Measurements from ENCODE around the gene CEBPE. TPM values are rescaled to one million over a fixed set of nuclear protein-coding genes. Genes with fewer than 3 reads are reported as not detected.

Gene CEBPE
- total RNA-seq, 1 experiment from 2014 or later = not detected

DNA sequence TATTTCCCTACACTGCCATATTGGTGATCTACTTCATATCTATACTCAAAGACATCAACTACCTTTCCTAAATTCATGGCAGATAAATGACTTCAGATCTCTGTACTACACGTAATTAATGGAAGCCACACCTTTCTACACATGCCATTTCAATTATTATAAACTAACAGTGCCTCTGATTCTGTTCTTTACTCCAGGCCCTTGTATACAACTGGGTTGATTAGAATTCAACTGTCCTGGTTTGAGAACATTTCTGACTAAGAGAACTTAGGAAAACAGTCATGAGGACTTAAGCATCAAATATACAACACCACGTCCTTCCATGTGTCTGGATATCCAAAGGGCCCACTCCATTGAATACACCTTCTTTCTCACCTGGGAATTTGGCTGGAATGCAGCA lies 26.0 kb downstream of the CEBPE start:
- DNase-seq (ENCODE audit: unreplicated experiment) = no peak
- H3K9me3 Mint-ChIP-seq (ENCODE audit: unreplicated experiment) = no peaks in the 10 kb centered on the region
- no peaks in the 10 kb centered on the region for H3K27me3 Mint-ChIP-seq (ENCODE audit: insufficient read depth, unreplicated experiment)
- H3K36me3 Mint-ChIP-seq (ENCODE audit: insufficient read depth, unreplicated experiment) = peaks cover 60% of the 10 kb centered on the region
- no peak overlapping the region for H3K4me3 Mint-ChIP-seq (ENCODE audit: unreplicated experiment)
- H3K4me1 Mint-ChIP-seq (ENCODE audit: insufficient read depth, unreplicated experiment) = peaks cover 21% of the 10 kb centered on the region
- no TSS peak for BruUV-seq (replicated peaks)
- intact Hi-C loops (cut with micrococcal nuclease) = no loop called here
- no peak for TF ChIP-seq CTCF (IDR thresholded peaks at IDR 0.05; ENCODE audit: unreplicated experiment)
- CTCF ChIA-PET = interaction anchor here (0.5 to 8.9 kb wide), 3 partner anchors 15 to 109 kb away, joined by 4 to 105 read pairs (median 22); no protein-coding TSS in a partner anchor
- POLR2A ChIA-PET = no interaction called here
- H3K27ac Mint-ChIP-seq (ENCODE audit: low read depth, unreplicated experiment) = no peak overlapping the region

DNA sequence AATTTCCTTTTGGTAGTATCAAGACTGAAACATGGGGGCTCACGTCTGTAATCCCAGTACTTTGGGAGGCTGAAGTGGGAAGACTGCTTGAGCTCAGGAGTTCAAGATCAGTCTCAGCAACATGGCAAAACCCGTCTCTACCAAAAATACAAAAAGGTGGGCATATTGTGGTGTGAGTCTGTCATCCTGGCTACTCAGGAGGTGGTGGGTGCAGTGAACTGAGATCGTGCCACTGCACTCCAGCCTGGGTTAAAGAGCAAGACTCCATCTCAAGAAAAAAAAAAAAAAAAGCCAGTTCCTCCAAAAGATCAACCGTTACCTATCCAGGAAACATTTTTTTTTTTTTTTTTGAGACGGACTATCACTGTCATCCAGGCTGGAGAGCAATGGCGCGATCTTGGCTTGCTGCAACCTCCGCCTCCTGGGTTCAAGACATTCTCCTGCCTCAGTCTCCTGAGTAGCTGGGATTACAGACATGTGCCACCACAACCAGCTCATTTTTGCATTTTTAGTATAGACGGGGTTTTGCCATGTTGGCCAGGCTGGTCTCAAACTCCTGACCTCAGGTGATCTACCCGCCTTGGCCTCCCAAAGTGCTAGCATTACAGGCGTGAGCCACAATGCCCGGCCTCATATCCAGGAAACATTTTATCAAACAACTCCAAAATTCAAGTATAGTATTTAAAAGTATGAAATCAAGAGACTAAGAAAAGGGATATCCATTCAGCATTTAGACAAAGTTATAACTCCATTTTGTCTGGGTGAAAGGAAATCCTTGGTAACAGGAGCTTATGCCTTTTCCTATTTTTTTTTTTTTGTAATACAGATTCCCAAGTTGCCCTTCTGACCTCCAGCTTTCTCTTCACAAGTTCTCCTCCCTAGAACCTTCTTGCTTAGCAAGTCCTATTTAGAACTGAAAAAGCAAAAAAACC lies 27.5 kb downstream of the CEBPE start:
- H3K36me3 Mint-ChIP-seq (ENCODE audit: insufficient read depth, unreplicated experiment) = peaks cover 59% of the 10 kb centered on the region
- no peaks in the 10 kb centered on the region for H3K27me3 Mint-ChIP-seq (ENCODE audit: insufficient read depth, unreplicated experiment)
- no peak overlapping the region for H3K4me3 Mint-ChIP-seq (ENCODE audit: unreplicated experiment)
- TF ChIP-seq CTCF (IDR thresholded peaks at IDR 0.05; ENCODE audit: unreplicated experiment) = no peak
- BruUV-seq (replicated peaks) = no TSS peak
- H3K9me3 Mint-ChIP-seq (ENCODE audit: unreplicated experiment) = no peaks in the 10 kb centered on the region
- H3K27ac Mint-ChIP-seq (ENCODE audit: low read depth, unreplicated experiment) = no peak overlapping the region
- ChIA-PET CTCF (interaction anchor here (0.6 to 8.9 kb wide), 13 partner anchors 14 to 209 kb away, joined by 3 to 105 read pairs (median 3); partner anchors contain the start of gene CDH24), POLR2A (interaction anchor here (0.6 to 1.2 kb wide), 7 partner anchors 10 to 58 kb away, joined by 3 to 5 read pairs (median 3); no protein-coding TSS in a partner anchor)
- H3K4me1 Mint-ChIP-seq (ENCODE audit: insufficient read depth, unreplicated experiment) = peaks cover 16% of the 10 kb centered on the region
- intact Hi-C loops (cut with micrococcal nuclease) = no loop called here
- no peak for DNase-seq (ENCODE audit: unreplicated experiment)

DNA sequence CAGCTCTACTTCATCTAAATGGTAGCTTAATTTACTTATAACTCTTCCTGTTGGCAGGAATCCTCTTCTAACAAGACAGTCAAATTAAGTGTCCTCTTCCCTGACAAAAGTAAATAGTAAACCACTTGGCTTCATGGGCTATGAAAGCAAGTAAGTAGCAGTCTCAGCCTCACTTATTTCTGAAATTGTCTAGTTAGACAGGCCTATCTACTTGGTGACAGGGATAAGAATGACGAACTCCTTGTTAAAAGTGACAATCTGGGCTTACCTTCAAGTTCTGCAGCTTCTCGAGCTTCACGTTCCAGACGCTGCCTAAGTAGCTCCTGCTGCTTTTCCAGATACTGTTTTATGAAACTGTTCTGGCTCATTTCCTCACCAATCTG lies 28.8 kb downstream of the CEBPE start:
- ChIA-PET POLR2A (interaction anchor here (0.8 to 1.3 kb wide), 3 partner anchors 9 to 20 kb away, joined by 3 to 4 read pairs (median 4); no protein-coding TSS in a partner anchor), CTCF (interaction anchor here (0.6 to 8.9 kb wide), 5 partner anchors 12 to 126 kb away, joined by 5 to 105 read pairs (median 8); no protein-coding TSS in a partner anchor)
- Mint-ChIP-seq H3K27ac (ENCODE audit: low read depth, unreplicated experiment) (no peak overlapping the region), H3K36me3 (ENCODE audit: insufficient read depth, unreplicated experiment) (peaks cover 71% of the 10 kb centered on the region), H3K27me3 (ENCODE audit: insufficient read depth, unreplicated experiment) (no peaks in the 10 kb centered on the region), H3K4me3 (ENCODE audit: unreplicated experiment) (no peak overlapping the region), H3K9me3 (ENCODE audit: unreplicated experiment) (no peaks in the 10 kb centered on the region), H3K4me1 (ENCODE audit: insufficient read depth, unreplicated experiment) (peaks cover 13% of the 10 kb centered on the region)
- TF ChIP-seq CTCF (IDR thresholded peaks at IDR 0.05; ENCODE audit: unreplicated experiment) = no peak
- intact Hi-C loops (cut with micrococcal nuclease) = no loop called here
- no TSS peak for BruUV-seq (replicated peaks)
- no peak for DNase-seq (ENCODE audit: unreplicated experiment)

- Mint-ChIP-seq H3K36me3 (ENCODE audit: insufficient read depth, unreplicated experiment) (peaks cover 77% of the 10 kb centered on the region), H3K27me3 (ENCODE audit: insufficient read depth, unreplicated experiment) (no peaks in the 10 kb centered on the region)
These were observed 29.4 kb downstream of the CEBPE start for GRCh38 chr14:23089498-23090253.

More at GRCh38 chr14:23089498-23090253, 29.4 kb downstream of the CEBPE start:
- intact Hi-C loops (cut with micrococcal nuclease) = no loop called here
- POLR2A ChIA-PET = interaction anchor here (1.2 to 1.3 kb wide), 2 partner anchors 9 to 20 kb away, joined by 3 to 4 read pairs; no protein-coding TSS in a partner anchor
- TF ChIP-seq CTCF (IDR thresholded peaks at IDR 0.05; ENCODE audit: unreplicated experiment) = no peak
- H3K4me3 Mint-ChIP-seq (ENCODE audit: unreplicated experiment) = no peak overlapping the region
- CTCF ChIA-PET = interaction anchor here (0.5 to 8.9 kb wide), 6 partner anchors 12 to 171 kb away, joined by 3 to 105 read pairs (median 6); partner anchors contain the start of gene RBM23
- no peak for DNase-seq (ENCODE audit: unreplicated experiment)
- H3K27ac Mint-ChIP-seq (ENCODE audit: low read depth, unreplicated experiment) = no peak overlapping the region
- H3K4me1 Mint-ChIP-seq (ENCODE audit: insufficient read depth, unreplicated experiment) = peaks cover 13% of the 10 kb centered on the region
- H3K9me3 Mint-ChIP-seq (ENCODE audit: unreplicated experiment) = no peaks in the 10 kb centered on the region
- BruUV-seq (replicated peaks) = no TSS peak
